T47D (cell line): ENCODE results near the gene RPL29.
"Not testable (repeated sequence)": the region's sequence is repeated elsewhere in the genome, so short reads cannot be mapped to it uniquely, and the experiment has no call there.

ENCODE experiments used
- DNase-seq, 2 experiments: peaks; one replicate each; pipeline versions ENCODE4 v3.0.0 to v3.0.0-alpha.2; 2011 to 2012; ENCODE audit warnings: low read depth in 1 of 2, low spot score in 1 of 2
- JUND ChIP-seq: IDR thresholded peaks from 2 replicates; pipeline ENCODE4 v1.6.1; 2012; ENCODE audit warnings: low read depth
- in situ Hi-C: cut with HindIII; loops from 2 replicates; pipeline ENCODE4 v1.10.0; 2016; ENCODE audit warnings: low sequenced_read_pairs, low pct_unique_long_range_greater_than_20kb

The RPL29 gene

GRCh38 chr3:51994530-51994929 lies 1.2 kb downstream of the RPL29 start:
- no peak for TF ChIP-seq JUND
- in situ Hi-C loops, result no loop called here

GRCh38 chr3:51993657-51994056 lies 2.0 kb downstream of the RPL29 start:
- in situ Hi-C loops, DNase-seq: not testable (repeated sequence)

More at GRCh38 chr3:51994530-51994929, 1.2 kb downstream of the RPL29 start:
- DNase-seq, result no peak

DNA sequence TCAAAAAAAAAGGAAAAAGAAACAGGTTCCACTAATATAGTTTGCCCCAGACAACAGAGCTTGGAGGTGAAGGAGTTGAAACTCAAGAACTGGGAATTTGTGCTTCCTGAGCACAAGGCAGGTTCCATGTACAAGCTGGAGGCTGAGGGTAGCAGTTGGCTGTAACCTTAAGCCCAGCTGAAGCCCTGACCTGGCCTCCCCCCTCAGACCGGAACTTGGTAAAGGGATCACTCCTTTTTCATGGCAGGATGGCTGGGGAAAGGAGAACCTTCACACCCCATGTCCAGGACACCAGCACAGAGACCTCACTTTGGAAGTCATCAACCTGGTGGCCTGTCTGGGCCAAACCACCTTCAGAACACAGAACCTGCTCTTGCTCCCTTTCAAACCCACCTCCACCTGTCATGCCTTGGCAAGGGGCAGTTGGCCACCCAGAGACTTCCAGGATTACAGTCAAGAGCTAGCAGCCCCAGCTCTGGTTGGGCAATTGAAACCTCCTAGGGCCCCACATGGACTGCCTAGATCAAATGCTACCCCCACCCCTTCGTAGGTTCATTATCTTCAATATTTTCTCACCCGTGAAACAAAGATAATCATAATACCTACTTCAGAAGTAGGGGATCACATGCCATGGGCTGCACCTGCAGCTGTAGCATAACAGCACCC lies 3.5 kb downstream of the RPL29 start:
- no peak for TF ChIP-seq JUND
- DNase-seq, result no peak
- in situ Hi-C loops, result no loop called here

DNA sequence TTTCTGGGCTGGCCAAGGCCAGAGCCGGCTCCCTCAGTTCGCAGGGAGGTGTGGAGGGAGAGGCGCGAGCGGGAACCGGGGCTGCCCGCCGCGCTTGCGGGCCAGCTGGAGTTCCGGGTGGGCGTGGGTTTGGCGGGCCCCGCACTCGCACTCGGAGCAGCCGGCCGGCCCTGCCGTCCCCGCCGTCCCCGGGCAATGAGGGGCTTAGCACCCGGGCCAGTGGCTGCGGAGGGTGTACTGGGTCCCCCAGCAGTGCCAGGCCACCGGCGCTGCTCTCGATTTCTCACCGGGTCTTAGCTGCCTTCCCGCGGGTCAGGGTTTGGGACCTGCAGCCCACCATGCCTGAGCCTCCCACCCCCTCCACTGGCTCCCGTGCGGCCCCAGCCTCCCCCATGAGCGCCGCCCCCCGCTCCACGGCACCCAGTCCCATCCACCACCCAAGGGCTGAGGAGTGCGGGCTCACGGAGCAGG lies 5.2 kb downstream of the RPL29 start:
- in situ Hi-C loops, DNase-seq: not testable (repeated sequence)

DNA sequence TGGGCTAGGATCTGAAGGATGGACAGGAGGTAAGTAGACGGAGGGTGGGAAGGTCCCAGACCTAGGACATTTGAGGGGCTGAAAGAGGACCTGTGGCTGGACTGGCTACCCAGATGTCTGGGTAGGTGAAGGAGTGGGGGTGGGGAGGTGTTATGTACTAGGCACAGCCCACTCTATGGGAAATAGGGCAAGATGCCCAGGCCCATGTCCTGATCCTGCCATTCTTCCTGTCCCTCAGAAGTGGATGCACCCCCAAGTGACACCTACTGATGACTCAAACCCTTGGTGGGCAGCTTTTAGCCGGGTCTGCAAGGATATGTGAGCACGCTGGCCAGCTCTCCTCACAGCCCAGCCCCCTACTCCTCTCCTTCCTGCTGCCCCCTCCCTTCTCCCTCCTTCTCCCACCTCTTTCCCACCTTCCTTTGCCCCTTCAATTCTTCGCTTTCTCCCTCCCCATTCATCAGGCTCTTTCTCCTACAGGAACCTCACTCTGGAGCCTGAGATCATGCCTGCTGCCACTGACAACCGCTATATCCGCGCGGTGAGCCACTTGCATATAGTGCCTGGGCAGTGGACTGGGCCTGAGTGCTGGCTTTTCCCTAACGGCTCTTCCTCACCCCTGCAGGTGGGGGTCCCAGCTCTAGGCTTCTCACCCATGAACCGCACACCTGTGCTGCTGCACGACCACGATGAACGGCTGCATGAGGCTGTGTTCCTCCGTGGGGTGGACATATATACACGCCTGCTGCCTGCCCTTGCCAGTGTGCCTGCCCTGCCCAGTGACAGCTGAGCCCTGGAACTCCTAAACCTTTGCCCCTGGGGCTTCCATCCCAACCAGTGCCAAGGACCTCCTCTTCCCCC lies 7.2 kb downstream of the RPL29 start:
- in situ Hi-C loops, result no loop called here
- DNase-seq, result no peak
- no peak for TF ChIP-seq JUND

DNA sequence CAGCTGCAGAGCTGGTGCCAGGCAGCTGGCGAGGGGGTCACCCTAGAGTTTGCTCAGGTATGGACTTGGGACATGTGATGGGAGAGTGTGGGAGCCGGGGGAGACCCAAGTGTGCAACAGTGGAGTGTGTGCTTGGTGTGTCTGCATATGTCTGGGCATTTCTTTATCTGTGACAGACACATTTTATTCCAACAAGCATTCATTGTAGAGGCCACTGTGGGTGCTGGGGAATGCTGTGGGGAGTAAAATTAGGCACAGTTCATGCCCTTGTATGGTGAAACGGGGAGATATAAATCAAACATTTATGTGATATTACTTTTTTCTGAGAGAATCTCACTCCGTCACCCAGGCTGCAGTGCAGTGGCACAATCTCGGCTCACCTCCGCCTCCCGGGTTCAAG lies 8.1 kb downstream of the RPL29 start:
- no peak for TF ChIP-seq JUND
- in situ Hi-C loops, result no loop called here
- DNase-seq, result no peak

- in situ Hi-C loops, result no loop called here
- TF ChIP-seq JUND, result no peak
These were observed 9.4 kb downstream of the RPL29 start for GRCh38 chr3:51986010-51986947.

GRCh38 chr3:51985063-51985462 lies 10.6 kb downstream of the RPL29 start:
- no peak for TF ChIP-seq JUND
- in situ Hi-C loops, result no loop called here
- no peak for DNase-seq

More at GRCh38 chr3:51986010-51986947, 9.4 kb downstream of the RPL29 start:
- DNase-seq, result no peak

- no peak for TF ChIP-seq JUND
- no peak for DNase-seq
- in situ Hi-C loops, result no loop called here
These were observed 11.4 kb downstream of the RPL29 start for GRCh38 chr3:51984269-51984647.

DNA sequence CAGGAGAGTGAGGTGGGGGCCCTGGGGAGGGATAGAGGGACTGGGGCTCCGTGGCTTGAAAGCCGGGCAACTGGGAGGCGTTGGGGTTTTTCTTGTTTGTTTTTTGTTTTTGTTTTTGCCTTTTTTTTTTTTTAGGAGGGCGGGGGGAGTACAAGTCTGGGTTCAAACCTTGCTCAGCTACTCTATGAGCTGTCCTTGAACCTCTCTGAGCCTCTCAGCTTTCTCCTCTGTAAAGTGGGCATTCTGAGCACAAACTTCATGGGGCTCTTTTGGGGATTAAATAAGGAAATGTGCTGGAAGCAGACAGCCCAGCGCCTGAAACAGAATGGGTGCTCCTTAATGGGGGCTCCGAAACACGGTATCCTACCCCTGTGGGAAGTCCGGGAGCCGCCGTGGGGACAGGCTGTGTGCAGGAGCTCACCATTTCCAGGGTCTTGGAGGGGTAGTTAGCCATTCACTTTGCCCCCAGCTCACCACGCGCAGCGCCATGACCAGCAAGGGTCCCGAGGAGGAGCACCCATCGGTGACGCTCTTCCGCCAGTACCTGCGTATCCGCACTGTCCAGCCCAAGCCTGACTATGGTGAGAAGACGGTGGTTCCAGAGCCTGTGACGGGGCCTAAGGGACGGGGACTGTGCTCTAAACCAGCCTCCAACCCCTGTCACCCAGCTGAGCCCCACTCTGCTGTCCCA lies 12.0 kb downstream of the RPL29 start:
- no peak for TF ChIP-seq JUND
- no peak for DNase-seq
- in situ Hi-C loops, result no loop called here

- in situ Hi-C loops, result no loop called here
- no peak for TF ChIP-seq JUND
- peak; percentile 89 to 94 for DNase-seq
These were observed 12.7 kb downstream of the RPL29 start, which contains the start of gene ACY1 for GRCh38 chr3:51982838-51983577. ACY1 (plus strand) TSS chr3:51983535; CDS start chr3:51984065, 530 bp downstream.
